HG03342 (cell line): Measurements from ENCODE around the gene HDAC8.
"Not testable (repeated sequence)": the region's sequence is repeated elsewhere in the genome, so short reads cannot be mapped to it uniquely, and the experiment has no call there.

Experiments
- ATAC-seq: cut with Tn5 transposase; IDR thresholded peaks from one replicate; pipeline ENCODE4 v1.9.1; 2021; ENCODE audit warnings: mild to moderate bottlenecking, moderate library complexity; ENCODE audit not compliant: unreplicated experiment

HDAC8 gene

GRCh38 chrX:72572248-72573157 is at the start of gene HDAC8:
HDAC8 (minus strand) TSS chrX:72572843; CDS start chrX:72572761, 82 bp downstream.
- peak; percentile 95 for ATAC-seq

- peak; percentile 83 for ATAC-seq
Measured at GRCh38 chrX:72621625-72622485, 49.2 kb upstream of the HDAC8 start.

GRCh38 chrX:72621163-72621562 is 48.5 kb upstream of the HDAC8 start:
- ATAC-seq: peak; percentile 26

- ATAC-seq: no peak
Measured at GRCh38 chrX:72620550-72621145, 48.0 kb upstream of the HDAC8 start.

GRCh38 chrX:72609313-72609712 is 36.7 kb upstream of the HDAC8 start:
- no peak for ATAC-seq

- no peak for ATAC-seq
Measured at GRCh38 chrX:72604705-72605104, 32.1 kb upstream of the HDAC8 start.

- ATAC-seq: peak; percentile 58
Measured at GRCh38 chrX:72604112-72604511, 31.5 kb upstream of the HDAC8 start.

- ATAC-seq: not testable (repeated sequence)
Measured at GRCh38 chrX:72591038-72591437, 18.4 kb upstream of the HDAC8 start.

GRCh38 chrX:72584163-72584562 is 11.5 kb upstream of the HDAC8 start:
- ATAC-seq: no peak

GRCh38 chrX:72576141-72576894 is 3.7 kb upstream of the HDAC8 start:
- no peak for ATAC-seq

- ATAC-seq: peak; percentile 20
Measured at GRCh38 chrX:72573158-72573511, 492 bp upstream of the HDAC8 start.

GRCh38 chrX:72569786-72570185 is 2.9 kb downstream of the HDAC8 start:
- no peak for ATAC-seq

GRCh38 chrX:72568406-72569092 is 4.1 kb downstream of the HDAC8 start:
- no peak for ATAC-seq

- no peak for ATAC-seq
Measured at GRCh38 chrX:72566448-72566847, 6.2 kb downstream of the HDAC8 start.

GRCh38 chrX:72559655-72560054 is 13.0 kb downstream of the HDAC8 start:
- ATAC-seq: not testable (repeated sequence)

- no peak for ATAC-seq
Measured at GRCh38 chrX:72554448-72555140, 18.0 kb downstream of the HDAC8 start.

- ATAC-seq: not testable (repeated sequence)
Measured at GRCh38 chrX:72552443-72552842, 20.2 kb downstream of the HDAC8 start.

- no peak for ATAC-seq
Measured at GRCh38 chrX:72545990-72546389, 26.7 kb downstream of the HDAC8 start.

- ATAC-seq: no peak
Measured at GRCh38 chrX:72540318-72540717, 32.3 kb downstream of the HDAC8 start.
